HG02759 (cell line): Measurements from ENCODE around the gene CCDC43.

Experiments used
- ATAC-seq: cut with Tn5 transposase; IDR thresholded peaks from one replicate; pipeline ENCODE4 v1.9.1; 2021; ENCODE audit warnings: mild to moderate bottlenecking, moderate library complexity; ENCODE audit not compliant: unreplicated experiment

Gene CCDC43

DNA sequence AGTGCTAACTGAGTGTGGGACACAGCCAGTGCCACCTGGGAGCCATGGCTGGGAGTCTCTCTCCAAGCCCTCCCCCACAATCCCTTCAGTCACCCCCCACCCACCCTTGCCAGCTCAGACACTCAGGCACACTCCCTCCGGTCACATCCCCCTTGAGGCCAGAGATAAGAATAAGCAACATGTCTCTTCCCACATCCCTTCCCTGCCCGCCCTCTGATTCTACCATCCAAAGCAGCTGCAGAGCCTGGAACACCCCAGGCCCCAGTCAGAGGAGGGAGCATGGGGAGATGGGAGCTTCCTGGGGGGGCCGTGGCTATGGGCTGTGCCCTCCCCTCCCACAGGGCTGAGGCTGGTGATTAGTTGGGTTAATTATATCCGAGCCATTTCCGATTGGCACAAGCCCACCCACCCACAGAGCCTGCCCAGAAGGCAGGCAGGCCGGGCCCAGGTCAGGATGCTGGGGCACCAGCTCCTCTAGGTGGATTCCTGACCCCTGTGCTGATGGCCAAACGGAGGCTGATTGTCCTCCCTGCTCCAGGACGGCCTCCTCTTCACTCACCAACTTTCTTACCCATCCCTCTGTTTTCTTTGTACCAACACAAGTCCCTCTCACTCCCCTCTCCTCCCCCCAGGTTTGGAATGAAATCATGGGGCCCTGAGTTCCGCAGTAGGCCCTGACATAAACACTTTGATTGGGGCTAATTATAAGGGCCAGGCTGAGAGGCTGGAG is 61.9 kb downstream of the CCDC43 start:
- ATAC-seq: no peak
